Cardiac fibroblast (primary cell): ENCODE measurements around the gene S1PR4.
A peak's percentile ranks its signal among the peaks of the same experiment; 100 is the strongest.
"Not testable (repeated sequence)": the region's sequence is repeated elsewhere in the genome, so short reads cannot be mapped to it uniquely, and the experiment has no call there.

ENCODE experiments used
- DNase-seq, 2 donors: peaks; one replicate each; pipeline versions ENCODE4 v3.0.0 to v3.0.0-alpha.2; 2010; ENCODE audit warnings: low read depth in 2 of 2
- H3K4me3 ChIP-seq, 2 donors: replicated peaks in 1 of 2; 1 replicate in 1 of 2; 2 replicates in 1 of 2; pipeline ENCODE4 v1.5.1; 2011; ENCODE audit warnings: low read depth in 2 of 2, low read length in 2 of 2, mild to moderate bottlenecking in 2 of 2, moderate library complexity in 1 of 2
- TF ChIP-seq, protein P1 (sequence below): IDR thresholded peaks from one replicate; pipeline ENCODE4 v1.5.1; 2011; ENCODE audit warnings: low read depth, mild to moderate bottlenecking, low read length, inconsistent platforms

The S1PR4 gene

DNA sequence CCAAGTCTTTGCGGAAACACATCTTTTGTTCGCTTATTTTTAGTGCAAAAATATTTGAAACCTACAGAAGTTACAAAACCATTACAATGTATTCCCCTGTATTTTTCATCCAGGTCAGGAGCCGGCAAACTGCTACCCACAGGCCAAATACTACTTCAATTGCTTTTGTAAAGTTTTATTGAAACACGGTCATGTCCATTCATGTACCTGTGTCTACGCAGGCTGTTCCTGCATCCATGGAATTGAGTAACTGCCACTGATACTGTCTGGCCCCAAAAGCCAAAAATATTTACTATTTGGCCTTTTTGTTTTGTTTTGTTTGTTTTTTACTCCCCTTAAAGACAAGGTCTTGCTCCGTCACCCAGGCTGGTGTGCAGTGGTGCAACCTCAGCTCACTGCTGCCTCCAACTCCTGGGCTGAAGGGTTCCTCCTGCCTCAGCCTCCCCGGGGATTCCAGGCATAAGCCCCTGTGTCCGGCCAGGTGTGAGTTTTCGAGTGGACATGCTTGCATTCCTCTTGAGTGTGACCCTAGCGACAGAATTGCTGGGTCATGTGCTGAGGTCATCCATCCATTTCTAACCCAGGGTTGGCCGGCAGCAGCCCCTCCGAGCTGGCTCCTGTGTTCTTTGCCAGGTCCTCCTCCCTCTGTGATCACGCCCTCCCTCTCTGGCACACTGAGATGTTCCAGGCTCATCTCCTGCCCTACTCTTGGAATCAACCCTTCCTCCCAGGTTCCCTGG, 10.9 kb upstream of the S1PR4 start:
- H3K4me3 ChIP-seq, result no peak overlapping the region
- DNase-seq, result no peak
- TF ChIP-seq, protein P1, sequence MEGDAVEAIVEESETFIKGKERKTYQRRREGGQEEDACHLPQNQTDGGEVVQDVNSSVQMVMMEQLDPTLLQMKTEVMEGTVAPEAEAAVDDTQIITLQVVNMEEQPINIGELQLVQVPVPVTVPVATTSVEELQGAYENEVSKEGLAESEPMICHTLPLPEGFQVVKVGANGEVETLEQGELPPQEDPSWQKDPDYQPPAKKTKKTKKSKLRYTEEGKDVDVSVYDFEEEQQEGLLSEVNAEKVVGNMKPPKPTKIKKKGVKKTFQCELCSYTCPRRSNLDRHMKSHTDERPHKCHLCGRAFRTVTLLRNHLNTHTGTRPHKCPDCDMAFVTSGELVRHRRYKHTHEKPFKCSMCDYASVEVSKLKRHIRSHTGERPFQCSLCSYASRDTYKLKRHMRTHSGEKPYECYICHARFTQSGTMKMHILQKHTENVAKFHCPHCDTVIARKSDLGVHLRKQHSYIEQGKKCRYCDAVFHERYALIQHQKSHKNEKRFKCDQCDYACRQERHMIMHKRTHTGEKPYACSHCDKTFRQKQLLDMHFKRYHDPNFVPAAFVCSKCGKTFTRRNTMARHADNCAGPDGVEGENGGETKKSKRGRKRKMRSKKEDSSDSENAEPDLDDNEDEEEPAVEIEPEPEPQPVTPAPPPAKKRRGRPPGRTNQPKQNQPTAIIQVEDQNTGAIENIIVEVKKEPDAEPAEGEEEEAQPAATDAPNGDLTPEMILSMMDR, result no peak

DNA sequence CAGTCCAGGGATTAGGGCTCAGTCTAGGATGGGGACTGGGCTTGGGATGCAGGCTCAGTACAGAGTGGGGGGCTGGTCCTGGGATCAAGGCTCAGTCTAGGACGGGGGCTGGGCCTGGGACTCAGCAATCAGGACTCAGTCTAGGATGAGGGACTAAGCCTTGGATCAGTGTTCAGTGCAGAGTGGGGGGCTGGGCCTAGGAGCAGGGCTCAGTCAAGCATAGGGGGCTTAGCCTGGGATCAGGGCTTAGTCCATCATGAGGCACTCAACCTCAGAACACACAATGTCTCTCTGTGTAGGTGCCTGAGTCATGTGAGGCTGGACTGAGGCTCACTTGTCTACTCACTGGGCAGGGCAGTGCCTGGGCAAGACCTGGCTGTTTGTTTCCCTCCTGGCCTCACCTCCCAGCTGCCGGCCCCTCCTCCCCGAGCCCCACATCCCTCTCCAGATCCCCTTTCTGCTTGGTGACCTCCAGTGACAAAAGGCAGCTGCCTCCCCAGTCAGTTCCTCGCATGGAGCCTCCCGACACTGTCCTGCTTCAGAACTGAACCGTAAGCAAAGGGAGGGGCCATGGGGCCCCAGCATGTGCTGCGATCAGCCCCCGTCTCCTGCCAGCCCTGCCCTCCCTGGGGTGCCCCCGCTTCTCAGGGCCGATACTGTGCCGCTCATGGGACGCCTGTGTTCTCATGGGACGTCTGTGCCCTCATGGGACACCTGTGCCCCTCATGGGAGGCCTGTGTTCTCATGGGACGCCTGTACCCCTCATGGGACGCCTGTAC, 6.5 kb upstream of the S1PR4 start:
- no peak for DNase-seq
- no peak overlapping the region for H3K4me3 ChIP-seq
- TF ChIP-seq, protein P1, result no peak

DNA sequence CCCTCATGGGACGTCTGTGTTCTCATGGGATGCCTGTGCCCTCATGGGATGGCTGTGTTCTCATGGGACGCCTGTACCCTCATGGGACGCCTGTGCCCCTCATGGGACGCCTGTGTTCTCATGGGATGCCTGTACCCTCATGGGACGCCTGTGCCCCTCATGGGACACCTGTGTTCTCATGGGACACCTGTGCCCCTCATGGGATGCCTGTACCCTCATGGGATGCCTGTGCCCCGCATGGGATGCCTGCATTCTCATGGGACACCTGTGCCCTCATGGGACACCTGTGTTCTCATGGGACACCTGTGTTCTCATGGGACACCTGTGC, 5.9 kb upstream of the S1PR4 start:
- DNase-seq, H3K4me3 ChIP-seq: not testable (repeated sequence)

DNA sequence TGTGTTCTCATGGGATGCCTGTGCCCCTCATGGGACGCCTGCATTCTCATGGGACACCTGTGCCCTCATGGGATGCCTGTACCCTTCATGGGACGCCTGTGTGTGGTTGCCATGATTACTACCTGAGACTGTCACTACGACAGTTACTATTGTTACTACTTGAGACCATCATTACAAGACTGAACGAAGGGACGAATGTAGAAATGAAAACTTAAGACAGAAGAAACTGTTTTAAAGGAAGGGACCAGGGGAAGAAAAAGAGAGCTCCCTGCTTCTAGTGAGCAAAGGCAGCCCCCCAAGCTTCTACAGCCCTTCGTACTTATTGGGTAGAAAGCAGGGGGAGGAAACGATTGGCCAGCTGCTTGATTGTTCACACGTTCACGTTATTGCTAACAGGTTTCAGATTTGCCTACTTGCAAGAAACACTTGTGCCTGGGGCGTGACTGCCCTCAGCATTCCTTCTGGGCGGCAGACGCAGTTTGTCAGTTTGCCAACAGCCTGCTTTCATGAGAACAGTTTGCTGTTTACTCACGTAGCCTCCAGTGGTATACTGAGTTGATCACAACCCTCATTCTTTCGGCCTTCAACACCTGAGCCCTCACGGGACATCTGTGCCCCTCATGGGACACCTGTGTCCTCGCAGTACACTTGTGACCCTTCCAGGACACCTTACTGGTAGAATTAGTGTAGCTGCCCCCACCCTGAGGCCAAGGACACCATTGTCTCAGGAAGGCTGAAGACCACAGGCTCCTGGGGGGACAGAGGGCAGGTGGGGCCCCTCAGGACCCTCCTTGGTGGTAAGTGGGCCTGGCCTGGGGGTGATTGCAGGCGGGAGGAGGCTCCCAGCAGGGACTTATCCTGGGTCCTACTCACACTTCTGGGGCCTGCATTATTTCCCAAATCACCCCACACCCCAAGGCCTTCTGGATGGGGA, 2.5 kb upstream of the S1PR4 start:
- no peak overlapping the region for H3K4me3 ChIP-seq
- TF ChIP-seq, protein P1, result no peak
- DNase-seq, result peak; percentile 67 to 76

DNA sequence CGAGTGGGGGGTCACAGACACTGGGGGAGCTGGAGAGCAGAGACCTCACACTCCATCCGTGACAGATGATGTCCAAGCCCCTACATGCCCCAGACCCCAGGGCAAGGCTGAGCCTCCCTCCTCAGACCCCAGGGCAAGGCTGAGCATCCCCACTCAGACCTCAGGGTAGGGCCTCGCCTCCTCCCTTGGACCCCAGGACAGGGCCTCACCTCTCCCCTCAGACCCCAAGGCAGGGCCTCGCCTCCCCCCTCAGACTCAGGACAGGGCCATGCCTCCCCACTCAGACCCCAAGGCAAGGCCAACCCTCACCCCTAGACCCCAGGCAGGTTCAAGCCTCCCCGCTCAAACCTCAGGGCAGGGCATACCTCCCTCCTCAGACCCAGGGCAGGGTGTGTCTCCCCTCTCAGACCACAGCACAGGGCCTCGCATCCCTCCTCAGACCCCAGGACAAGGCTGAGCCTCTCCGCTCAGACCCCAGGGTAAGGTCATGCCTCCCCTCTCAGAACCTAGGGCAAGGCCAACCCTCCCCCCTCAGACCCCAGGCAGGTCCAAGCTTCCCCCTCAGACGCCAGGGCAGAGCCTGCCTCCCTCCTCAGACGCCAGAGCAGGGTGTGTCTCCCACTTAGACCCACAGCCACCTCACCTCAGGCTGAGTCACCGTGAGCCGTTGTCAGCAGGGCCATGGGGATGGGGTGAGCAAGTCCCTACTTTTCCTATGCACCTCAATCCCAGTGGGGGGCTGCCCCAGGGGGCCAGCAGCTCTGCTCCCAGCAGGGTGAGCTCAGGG, 1.7 kb upstream of the S1PR4 start:
- TF ChIP-seq, protein P1, result no peak
- H3K4me3 ChIP-seq, result no peak overlapping the region
- DNase-seq, result peak; percentile 17 to 72

DNA sequence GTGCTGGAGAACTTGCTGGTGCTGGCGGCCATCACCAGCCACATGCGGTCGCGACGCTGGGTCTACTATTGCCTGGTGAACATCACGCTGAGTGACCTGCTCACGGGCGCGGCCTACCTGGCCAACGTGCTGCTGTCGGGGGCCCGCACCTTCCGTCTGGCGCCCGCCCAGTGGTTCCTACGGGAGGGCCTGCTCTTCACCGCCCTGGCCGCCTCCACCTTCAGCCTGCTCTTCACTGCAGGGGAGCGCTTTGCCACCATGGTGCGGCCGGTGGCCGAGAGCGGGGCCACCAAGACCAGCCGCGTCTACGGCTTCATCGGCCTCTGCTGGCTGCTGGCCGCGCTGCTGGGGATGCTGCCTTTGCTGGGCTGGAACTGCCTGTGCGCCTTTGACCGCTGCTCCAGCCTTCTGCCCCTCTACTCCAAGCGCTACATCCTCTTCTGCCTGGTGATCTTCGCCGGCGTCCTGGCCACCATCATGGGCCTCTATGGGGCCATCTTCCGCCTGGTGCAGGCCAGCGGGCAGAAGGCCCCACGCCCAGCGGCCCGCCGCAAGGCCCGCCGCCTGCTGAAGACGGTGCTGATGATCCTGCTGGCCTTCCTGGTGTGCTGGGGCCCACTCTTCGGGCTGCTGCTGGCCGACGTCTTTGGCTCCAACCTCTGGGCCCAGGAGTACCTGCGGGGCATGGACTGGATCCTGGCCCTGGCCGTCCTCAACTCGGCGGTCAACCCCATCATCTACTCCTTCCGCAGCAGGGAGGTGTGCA, 587 bp downstream of the S1PR4 start:
- TF ChIP-seq, protein P1, result no peak
- no peak for DNase-seq
- H3K4me3 ChIP-seq, result no peak overlapping the region
